DOHH2 (cell line): ENCODE data around the gene ZNF222.

ENCODE experiments used
- H3F3A ChIP-seq: fragments of 200-600 bp; sonication (generic), shearing (Covaris generic); 2 replicates; pipeline ENCODE4 v1.6.0; 2016; ENCODE audit warnings: antibody characterized with exemption, mild to moderate bottlenecking; ENCODE audit not compliant: control insufficient read depth, insufficient read depth
- H3K27ac ChIP-seq: fragments of 200-600 bp; sonication (generic); 2 replicates; pipeline ENCODE4 v1.5.1; 2014; ENCODE audit warnings: low read depth, mild to moderate bottlenecking, low read length, moderate library complexity
- H3K27me3 ChIP-seq: fragments of 200-600 bp; sonication (generic); 2 replicates; pipeline ENCODE4 v1.6.1; 2014; ENCODE audit warnings: mild to moderate bottlenecking, low read length, mixed read lengths; ENCODE audit not compliant: control insufficient read depth
- H3K36me3 ChIP-seq: fragments of 200-600 bp; sonication (generic); 2 replicates; pipeline ENCODE4 v1.6.1; 2014; ENCODE audit warnings: mild to moderate bottlenecking, low read length, moderate library complexity, mixed read lengths; ENCODE audit not compliant: control insufficient read depth
- H3K4me1 ChIP-seq: fragments of 200-600 bp; sonication (generic); 2 replicates; pipeline ENCODE4 v1.6.1; 2014; ENCODE audit warnings: mild to moderate bottlenecking, low read length, mixed read lengths; ENCODE audit not compliant: control insufficient read depth
- H3K4me2 ChIP-seq: fragments of 200-600 bp; sonication (generic); 2 replicates; pipeline ENCODE4 v1.6.0; 2014; ENCODE audit warnings: mild to moderate bottlenecking, low read length, moderate library complexity
- H3K4me3 ChIP-seq: fragments of 200-600 bp; sonication (generic); 2 replicates; pipeline ENCODE4 v1.5.1; 2014; ENCODE audit warnings: mild to moderate bottlenecking, low read length, mixed read lengths
- H3K79me2 ChIP-seq: fragments of 200-600 bp; sonication (generic); 2 replicates; pipeline ENCODE4 v1.6.1; 2014; ENCODE audit warnings: mild to moderate bottlenecking, low read length, mixed read lengths; ENCODE audit not compliant: control insufficient read depth
- H3K9me2 ChIP-seq: fragments of 200-600 bp; sonication (generic); replicated peaks from 2 replicates; pipeline ENCODE4 v1.6.1; 2014; ENCODE audit warnings: mild to moderate bottlenecking, low read length, mixed read lengths; ENCODE audit not compliant: control insufficient read depth
- H3K9me3 ChIP-seq: fragments of 200-600 bp; sonication (generic); 2 replicates; pipeline ENCODE4 v1.6.1; 2014; ENCODE audit warnings: antibody characterized with exemption, low read length, mixed read lengths; ENCODE audit not compliant: control insufficient read depth, insufficient read depth
- H4K20me1 ChIP-seq: fragments of 200-600 bp; sonication (generic); 2 replicates; pipeline ENCODE4 v1.6.0; 2014; ENCODE audit warnings: low read depth, mild to moderate bottlenecking, antibody characterized with exemption, low read length, moderate library complexity; ENCODE audit not compliant: control insufficient read depth, insufficient read depth
- CTCF ChIP-seq: fragments of 200-600 bp; sonication (generic); IDR thresholded peaks from one replicate; pipeline ENCODE4 v1.5.1; 2014; ENCODE audit warnings: antibody characterized with exemption, mild to moderate bottlenecking, low read depth, low read length; ENCODE audit not compliant: poor library complexity, severe bottlenecking
- EZH2phosphoT487 ChIP-seq: fragments of 200-600 bp; sonication (generic); IDR thresholded peaks from 2 replicates; pipeline ENCODE4 v1.6.1; 2017; ENCODE audit warnings: borderline replicate concordance, mild to moderate bottlenecking, antibody characterized with exemption, low read length, moderate library complexity, mixed read lengths

The ZNF222 gene

GRCh38 chr19:44071824-44072542 is 46.8 kb downstream of the ZNF222 start, which contains the start of gene ZNF284:
TSS of gene ZNF284 (plus strand) at chr19:44072159. CDS start at chr19:44076390, 4,231 bp downstream.
- Histone ChIP-seq H3K36me3 (no peaks in the 10 kb centered on the region), H3K4me3 (peak within 1 kb of the TSS; percentile 37), H3K27ac (no peak within 1 kb of the TSS), H3K4me1 (no peaks in the 10 kb centered on the region), H3F3A (no peaks in the 10 kb centered on the region), H4K20me1 (no peaks in the 10 kb centered on the region), H3K79me2 (no peaks in the 10 kb centered on the region), H3K4me2 (peak within 1 kb of the TSS; percentile 34), H3K9me2 (no peaks in the 10 kb centered on the region), H3K27me3 (no peaks in the 10 kb centered on the region), H3K9me3 (peaks cover 16% of the 10 kb centered on the region; the same call in 1 of the 2 replicates)
- TF ChIP-seq EZH2phosphoT487, result no peak
- no peak for TF ChIP-seq CTCF

GRCh38 chr19:44072543-44073401 is 47.6 kb downstream of the ZNF222 start:
- no peak for TF ChIP-seq EZH2phosphoT487
- TF ChIP-seq CTCF, result no peak
- H3K9me2 ChIP-seq, result no peaks in the 10 kb centered on the region
- no peak overlapping the region for H3K4me3 ChIP-seq
- no peaks in the 10 kb centered on the region for H4K20me1 ChIP-seq
- no peaks in the 10 kb centered on the region for H3K4me1 ChIP-seq
- no peak overlapping the region for H3K27ac ChIP-seq
- H3K79me2 ChIP-seq, result no peaks in the 10 kb centered on the region
- H3K27me3 ChIP-seq, result no peaks in the 10 kb centered on the region
- H3K9me3 ChIP-seq, result peaks cover 13% of the 10 kb centered on the region; the same call in 1 of the 2 replicates
- no peaks in the 10 kb centered on the region for H3K36me3 ChIP-seq
- H3F3A ChIP-seq, result no peaks in the 10 kb centered on the region
- H3K4me2 ChIP-seq, result no peak overlapping the region

DNA sequence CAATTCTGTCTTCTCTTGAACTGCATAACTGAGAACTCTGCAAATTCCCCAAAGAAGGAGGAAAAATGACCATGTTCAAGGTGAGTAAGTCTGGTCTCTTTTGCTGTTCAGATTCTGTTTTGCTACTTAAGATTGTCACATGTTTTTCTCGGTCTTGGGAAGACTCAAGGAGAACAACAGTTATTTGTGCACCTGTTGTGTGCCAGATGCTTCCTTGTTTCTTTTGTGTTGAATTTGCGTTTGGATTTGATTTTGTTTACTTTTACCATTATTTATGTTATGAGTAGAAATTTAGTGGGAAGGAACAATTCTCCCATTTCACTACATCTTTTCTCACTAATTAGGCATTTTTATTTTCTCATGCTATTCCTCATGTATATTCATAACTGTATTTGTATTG is 51.1 kb downstream of the ZNF222 start:
- Histone ChIP-seq H3F3A (no peaks in the 10 kb centered on the region), H4K20me1 (no peaks in the 10 kb centered on the region), H3K27me3 (no peaks in the 10 kb centered on the region), H3K4me1 (no peaks in the 10 kb centered on the region), H3K4me3 (no peak overlapping the region), H3K9me3 (peaks cover 13% of the 10 kb centered on the region; the same call in 1 of the 2 replicates), H3K27ac (no peak overlapping the region), H3K9me2 (no peaks in the 10 kb centered on the region), H3K36me3 (no peaks in the 10 kb centered on the region), H3K79me2 (no peaks in the 10 kb centered on the region), H3K4me2 (no peak overlapping the region)
- no peak for TF ChIP-seq EZH2phosphoT487
- no peak for TF ChIP-seq CTCF
